WTC11 (cell line): ENCODE data around the gene WDFY3. TPM values are rescaled to one million over a fixed set of nuclear protein-coding genes. Genes with fewer than 3 reads are reported as not detected.

Experiments used
- ATAC-seq: fragments of 200-7000 bp; cut with Tn5 transposase; 2 replicates; pipeline ENCODE4 v1.10.0; 2021; ENCODE audit warnings: mild to moderate bottlenecking, moderate library complexity
- CTCF ChIA-PET: fragments of 300-600 bp; sonication (Branson Sonifier 250); formaldehyde crosslinking; loops from one replicate; lab custom pipeline; 2021; ENCODE audit warnings: antibody characterized with exemption; lab: Charles Lee
- POLR2A ChIA-PET: fragments of 350-600 bp; sonication (Branson Sonifier 250); formaldehyde crosslinking; loops from one replicate; lab custom pipeline; 2021; ENCODE audit warnings: antibody characterized with exemption; lab: Charles Lee
- DNase-seq: peaks from one replicate; pipeline ENCODE4 v3.0.0; 2021; ENCODE audit warnings: low spot score
- H3K27ac Mint-ChIP-seq: 2 replicates; pipeline ENCODE4 v1.8.0; 2021; ENCODE audit warnings: mixed read lengths
- H3K27me3 Mint-ChIP-seq: 2 replicates; pipeline ENCODE4 v1.8.0; 2021; ENCODE audit warnings: low read depth, mild to moderate bottlenecking, moderate library complexity, mixed read lengths
- H3K36me3 Mint-ChIP-seq: 2 replicates; pipeline ENCODE4 v1.8.0; 2021; ENCODE audit warnings: mixed read lengths
- H3K4me1 Mint-ChIP-seq: 2 replicates; pipeline ENCODE4 v1.8.0; 2022; ENCODE audit warnings: mixed read lengths
- H3K4me3 Mint-ChIP-seq: 2 replicates; pipeline ENCODE4 v1.8.0; 2021; ENCODE audit warnings: mild to moderate bottlenecking, moderate library complexity, mixed read lengths
- H3K9me3 Mint-ChIP-seq: 2 replicates; pipeline ENCODE4 v1.8.0; 2021; ENCODE audit warnings: mixed read lengths
- CBFB ChIP-seq: sonication (generic); formaldehyde crosslinking; IDR thresholded peaks from 2 replicates; pipeline ENCODE4 v1.8.1; 2022; ENCODE audit warnings: mild to moderate bottlenecking, low read depth, missing genetic modification reagents
- ELF4 ChIP-seq: sonication (generic); formaldehyde crosslinking; IDR thresholded peaks from 2 replicates; pipeline ENCODE4 v1.8.1; 2022; ENCODE audit warnings: low read depth, mild to moderate bottlenecking, moderate library complexity, missing genetic modification reagents
- EMX1 ChIP-seq: fragments of 250-450 bp; sonication (Bioruptor Pico); IDR thresholded peaks from 2 replicates; pipeline ENCODE4 v1.8.0; 2021; ENCODE audit warnings: mild to moderate bottlenecking
- FOXK1 ChIP-seq: sonication (generic); formaldehyde crosslinking; IDR thresholded peaks from 2 replicates; pipeline ENCODE4 v1.8.0; 2022; ENCODE audit warnings: mild to moderate bottlenecking, moderate library complexity, missing genetic modification reagents
- GRHL2 ChIP-seq: fragments of 250-450 bp; sonication (Bioruptor Pico); IDR thresholded peaks from 2 replicates; pipeline ENCODE4 v1.8.0; 2022; ENCODE audit warnings: mild to moderate bottlenecking, moderate library complexity; ENCODE audit not compliant: insufficient replicate concordance, severe bottlenecking
- HMGA2 ChIP-seq: fragments of 250-450 bp; sonication (Bioruptor Pico); IDR thresholded peaks from 2 replicates; pipeline ENCODE4 v1.4.0; 2021; ENCODE audit warnings: mild to moderate bottlenecking, moderate library complexity
- PRRX2 ChIP-seq: fragments of 250-450 bp; sonication (Bioruptor Pico); IDR thresholded peaks from 2 replicates; pipeline ENCODE4 v1.8.0; 2021; ENCODE audit warnings: mild to moderate bottlenecking
- SMAD4 ChIP-seq: sonication (generic); formaldehyde crosslinking; IDR thresholded peaks from 2 replicates; pipeline ENCODE4 v1.8.0; 2022; ENCODE audit warnings: mild to moderate bottlenecking, missing genetic modification reagents
- TP53 ChIP-seq: sonication (generic); formaldehyde crosslinking; IDR thresholded peaks from 2 replicates; pipeline ENCODE4 v1.8.1; 2023; ENCODE audit warnings: mild to moderate bottlenecking, missing genetic modification reagents
- ZNF263 ChIP-seq: sonication (generic); formaldehyde crosslinking; IDR thresholded peaks from 2 replicates; pipeline ENCODE4 v1.8.1; 2022; ENCODE audit warnings: low read depth, mild to moderate bottlenecking, moderate library complexity, missing genetic modification reagents
- total RNA-seq: library from RNA; stranded (reverse); gene quantifications from 3 replicates; pipeline ENCODE4 v1.2.3, GENCODE V29; 2021
- TF ChIP-seq, protein P1 (sequence below): fragments of 250-450 bp; sonication (Bioruptor Pico); IDR thresholded peaks from 2 replicates; pipeline ENCODE4 v2.1.2; 2022; ENCODE audit warnings: mild to moderate bottlenecking, moderate library complexity
- TF ChIP-seq, protein P2 (sequence below): fragments of 250-450 bp; sonication (Bioruptor Pico); IDR thresholded peaks from 2 replicates; pipeline ENCODE4 v1.8.0; 2021; ENCODE audit warnings: mild to moderate bottlenecking
- TF ChIP-seq, protein P3 (sequence below): fragments of 250-450 bp; sonication (Bioruptor Pico); IDR thresholded peaks from 2 replicates; pipeline ENCODE4 v1.9.0; 2021; ENCODE audit warnings: mild to moderate bottlenecking, borderline replicate concordance
- TF ChIP-seq, protein P4 (sequence below): sonication (generic); formaldehyde crosslinking; IDR thresholded peaks from 2 replicates; pipeline ENCODE4 v1.8.0; 2022; ENCODE audit warnings: mild to moderate bottlenecking, missing genetic modification reagents
- TF ChIP-seq, protein P5 (sequence below): sonication (generic); formaldehyde crosslinking; IDR thresholded peaks from 2 replicates; pipeline ENCODE4 v1.8.0; 2023; ENCODE audit warnings: missing genetic modification reagents
- TF ChIP-seq, protein P6 (sequence below): fragments of 200-600 bp; IDR thresholded peaks from 2 replicates; pipeline ENCODE4 v1.8.0; 2022; ENCODE audit warnings: antibody characterized with exemption

The WDFY3 gene
- total RNA-seq, 1 experiment from 2014 or later = 77.2 TPM

DNA sequence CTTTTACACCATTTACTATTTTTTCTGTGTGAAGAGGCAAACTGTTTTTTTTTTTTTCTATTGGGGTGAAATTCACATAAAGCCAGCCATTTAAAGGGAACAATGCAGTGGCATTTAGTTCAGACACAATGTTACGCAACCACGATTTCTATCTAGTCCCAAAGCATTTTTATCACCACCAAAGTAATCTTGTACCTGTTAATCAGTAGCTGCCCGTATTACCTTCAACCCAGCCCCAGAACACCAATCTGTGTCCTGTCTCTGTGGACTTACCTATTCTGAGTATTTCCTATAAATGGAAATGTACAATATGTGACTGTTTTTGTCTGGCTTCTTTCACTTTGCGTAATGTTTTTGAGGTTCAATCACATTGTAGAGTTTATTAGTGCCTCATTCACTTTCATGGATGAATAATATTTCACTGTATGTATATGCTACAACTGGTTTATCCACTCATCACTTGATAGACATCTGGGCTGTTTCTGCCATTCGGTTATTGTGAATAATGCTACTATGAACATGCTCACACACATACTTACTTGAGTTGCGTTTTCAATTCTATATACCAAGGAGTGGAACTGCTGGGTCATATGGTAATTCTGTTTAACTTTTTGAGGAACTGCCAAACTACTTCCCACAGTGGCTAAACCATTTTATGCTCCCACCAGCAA is 267.4 kb downstream of the WDFY3 start (continued):
- TF ChIP-seq TP53 (CRISPR knock-in tag) (no peak), CBFB (CRISPR knock-in tag) (no peak), ZNF263 (CRISPR knock-in tag) (no peak), PRRX2 (CRISPR knock-in tag) (no peak)
- TF ChIP-seq, protein P1, sequence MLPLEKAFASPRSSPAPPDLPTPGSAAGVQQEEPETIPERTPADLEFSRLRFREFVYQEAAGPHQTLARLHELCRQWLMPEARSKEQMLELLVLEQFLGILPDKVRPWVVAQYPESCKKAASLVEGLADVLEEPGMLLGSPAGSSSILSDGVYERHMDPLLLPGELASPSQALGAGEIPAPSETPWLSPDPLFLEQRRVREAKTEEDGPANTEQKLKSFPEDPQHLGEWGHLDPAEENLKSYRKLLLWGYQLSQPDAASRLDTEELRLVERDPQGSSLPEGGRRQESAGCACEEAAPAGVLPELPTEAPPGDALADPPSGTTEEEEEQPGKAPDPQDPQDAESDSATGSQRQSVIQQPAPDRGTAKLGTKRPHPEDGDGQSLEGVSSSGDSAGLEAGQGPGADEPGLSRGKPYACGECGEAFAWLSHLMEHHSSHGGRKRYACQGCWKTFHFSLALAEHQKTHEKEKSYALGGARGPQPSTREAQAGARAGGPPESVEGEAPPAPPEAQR (CRISPR knock-in tag) = no peak
- TF ChIP-seq, protein P2, sequence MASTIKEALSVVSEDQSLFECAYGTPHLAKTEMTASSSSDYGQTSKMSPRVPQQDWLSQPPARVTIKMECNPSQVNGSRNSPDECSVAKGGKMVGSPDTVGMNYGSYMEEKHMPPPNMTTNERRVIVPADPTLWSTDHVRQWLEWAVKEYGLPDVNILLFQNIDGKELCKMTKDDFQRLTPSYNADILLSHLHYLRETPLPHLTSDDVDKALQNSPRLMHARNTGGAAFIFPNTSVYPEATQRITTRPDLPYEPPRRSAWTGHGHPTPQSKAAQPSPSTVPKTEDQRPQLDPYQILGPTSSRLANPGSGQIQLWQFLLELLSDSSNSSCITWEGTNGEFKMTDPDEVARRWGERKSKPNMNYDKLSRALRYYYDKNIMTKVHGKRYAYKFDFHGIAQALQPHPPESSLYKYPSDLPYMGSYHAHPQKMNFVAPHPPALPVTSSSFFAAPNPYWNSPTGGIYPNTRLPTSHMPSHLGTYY (CRISPR knock-in tag) = no peak
- TF ChIP-seq, protein P3, sequence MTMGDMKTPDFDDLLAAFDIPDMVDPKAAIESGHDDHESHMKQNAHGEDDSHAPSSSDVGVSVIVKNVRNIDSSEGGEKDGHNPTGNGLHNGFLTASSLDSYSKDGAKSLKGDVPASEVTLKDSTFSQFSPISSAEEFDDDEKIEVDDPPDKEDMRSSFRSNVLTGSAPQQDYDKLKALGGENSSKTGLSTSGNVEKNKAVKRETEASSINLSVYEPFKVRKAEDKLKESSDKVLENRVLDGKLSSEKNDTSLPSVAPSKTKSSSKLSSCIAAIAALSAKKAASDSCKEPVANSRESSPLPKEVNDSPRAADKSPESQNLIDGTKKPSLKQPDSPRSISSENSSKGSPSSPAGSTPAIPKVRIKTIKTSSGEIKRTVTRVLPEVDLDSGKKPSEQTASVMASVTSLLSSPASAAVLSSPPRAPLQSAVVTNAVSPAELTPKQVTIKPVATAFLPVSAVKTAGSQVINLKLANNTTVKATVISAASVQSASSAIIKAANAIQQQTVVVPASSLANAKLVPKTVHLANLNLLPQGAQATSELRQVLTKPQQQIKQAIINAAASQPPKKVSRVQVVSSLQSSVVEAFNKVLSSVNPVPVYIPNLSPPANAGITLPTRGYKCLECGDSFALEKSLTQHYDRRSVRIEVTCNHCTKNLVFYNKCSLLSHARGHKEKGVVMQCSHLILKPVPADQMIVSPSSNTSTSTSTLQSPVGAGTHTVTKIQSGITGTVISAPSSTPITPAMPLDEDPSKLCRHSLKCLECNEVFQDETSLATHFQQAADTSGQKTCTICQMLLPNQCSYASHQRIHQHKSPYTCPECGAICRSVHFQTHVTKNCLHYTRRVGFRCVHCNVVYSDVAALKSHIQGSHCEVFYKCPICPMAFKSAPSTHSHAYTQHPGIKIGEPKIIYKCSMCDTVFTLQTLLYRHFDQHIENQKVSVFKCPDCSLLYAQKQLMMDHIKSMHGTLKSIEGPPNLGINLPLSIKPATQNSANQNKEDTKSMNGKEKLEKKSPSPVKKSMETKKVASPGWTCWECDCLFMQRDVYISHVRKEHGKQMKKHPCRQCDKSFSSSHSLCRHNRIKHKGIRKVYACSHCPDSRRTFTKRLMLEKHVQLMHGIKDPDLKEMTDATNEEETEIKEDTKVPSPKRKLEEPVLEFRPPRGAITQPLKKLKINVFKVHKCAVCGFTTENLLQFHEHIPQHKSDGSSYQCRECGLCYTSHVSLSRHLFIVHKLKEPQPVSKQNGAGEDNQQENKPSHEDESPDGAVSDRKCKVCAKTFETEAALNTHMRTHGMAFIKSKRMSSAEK (CRISPR knock-in tag) = no peak
- TF ChIP-seq, protein P4, sequence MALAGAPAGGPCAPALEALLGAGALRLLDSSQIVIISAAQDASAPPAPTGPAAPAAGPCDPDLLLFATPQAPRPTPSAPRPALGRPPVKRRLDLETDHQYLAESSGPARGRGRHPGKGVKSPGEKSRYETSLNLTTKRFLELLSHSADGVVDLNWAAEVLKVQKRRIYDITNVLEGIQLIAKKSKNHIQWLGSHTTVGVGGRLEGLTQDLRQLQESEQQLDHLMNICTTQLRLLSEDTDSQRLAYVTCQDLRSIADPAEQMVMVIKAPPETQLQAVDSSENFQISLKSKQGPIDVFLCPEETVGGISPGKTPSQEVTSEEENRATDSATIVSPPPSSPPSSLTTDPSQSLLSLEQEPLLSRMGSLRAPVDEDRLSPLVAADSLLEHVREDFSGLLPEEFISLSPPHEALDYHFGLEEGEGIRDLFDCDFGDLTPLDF (CRISPR knock-in tag) = no peak
- TF ChIP-seq, protein P5, sequence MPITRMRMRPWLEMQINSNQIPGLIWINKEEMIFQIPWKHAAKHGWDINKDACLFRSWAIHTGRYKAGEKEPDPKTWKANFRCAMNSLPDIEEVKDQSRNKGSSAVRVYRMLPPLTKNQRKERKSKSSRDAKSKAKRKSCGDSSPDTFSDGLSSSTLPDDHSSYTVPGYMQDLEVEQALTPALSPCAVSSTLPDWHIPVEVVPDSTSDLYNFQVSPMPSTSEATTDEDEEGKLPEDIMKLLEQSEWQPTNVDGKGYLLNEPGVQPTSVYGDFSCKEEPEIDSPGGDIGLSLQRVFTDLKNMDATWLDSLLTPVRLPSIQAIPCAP (CRISPR knock-in tag) = no peak

DNA sequence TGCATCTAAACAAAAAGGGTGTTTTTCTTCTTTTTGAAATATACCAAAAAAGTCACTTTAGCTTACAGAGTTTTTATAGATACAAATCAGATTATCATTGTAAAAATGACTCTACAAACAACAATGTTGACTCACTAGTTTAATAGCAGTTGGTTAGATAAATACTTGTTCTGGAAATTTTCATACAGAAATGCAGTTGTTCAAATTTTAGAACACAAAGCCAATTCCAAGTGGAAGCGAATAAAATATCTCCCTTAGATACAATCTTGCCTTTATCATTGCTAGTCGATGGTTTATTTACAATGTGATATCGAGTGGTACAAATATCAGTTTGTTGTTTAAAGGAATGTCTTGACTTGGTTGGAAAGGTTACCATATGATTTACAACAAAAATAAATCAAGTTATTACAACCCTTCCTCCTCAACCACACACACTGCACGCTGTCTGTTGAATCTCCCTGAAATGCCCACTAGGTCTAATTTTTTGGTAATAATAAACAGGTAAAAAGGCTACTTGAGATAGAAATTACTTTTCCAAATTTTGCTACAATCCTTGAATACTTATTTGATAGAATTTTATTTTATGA is 268.8 kb downstream of the WDFY3 start:
- Mint-ChIP-seq H3K27ac (no peak overlapping the region), H3K4me1 (no peaks in the 10 kb centered on the region), H3K4me3 (no peak overlapping the region), H3K36me3 (peaks cover 62% of the 10 kb centered on the region), H3K27me3 (no peaks in the 10 kb centered on the region), H3K9me3 (no peaks in the 10 kb centered on the region)
- CTCF ChIA-PET = no interaction called here
- DNase-seq = no peak
- POLR2A ChIA-PET = no interaction called here
- ATAC-seq = no peak
- TF ChIP-seq FOXK1 (CRISPR knock-in tag) = no peak
- TF ChIP-seq ELF4 = no peak
- TF ChIP-seq, protein P3 (CRISPR knock-in tag) = no peak
- no peak for TF ChIP-seq GRHL2 (CRISPR knock-in tag)
- no peak for TF ChIP-seq PRRX2 (CRISPR knock-in tag)
- TF ChIP-seq SMAD4 = no peak
- no peak for TF ChIP-seq HMGA2
- TF ChIP-seq, protein P6, sequence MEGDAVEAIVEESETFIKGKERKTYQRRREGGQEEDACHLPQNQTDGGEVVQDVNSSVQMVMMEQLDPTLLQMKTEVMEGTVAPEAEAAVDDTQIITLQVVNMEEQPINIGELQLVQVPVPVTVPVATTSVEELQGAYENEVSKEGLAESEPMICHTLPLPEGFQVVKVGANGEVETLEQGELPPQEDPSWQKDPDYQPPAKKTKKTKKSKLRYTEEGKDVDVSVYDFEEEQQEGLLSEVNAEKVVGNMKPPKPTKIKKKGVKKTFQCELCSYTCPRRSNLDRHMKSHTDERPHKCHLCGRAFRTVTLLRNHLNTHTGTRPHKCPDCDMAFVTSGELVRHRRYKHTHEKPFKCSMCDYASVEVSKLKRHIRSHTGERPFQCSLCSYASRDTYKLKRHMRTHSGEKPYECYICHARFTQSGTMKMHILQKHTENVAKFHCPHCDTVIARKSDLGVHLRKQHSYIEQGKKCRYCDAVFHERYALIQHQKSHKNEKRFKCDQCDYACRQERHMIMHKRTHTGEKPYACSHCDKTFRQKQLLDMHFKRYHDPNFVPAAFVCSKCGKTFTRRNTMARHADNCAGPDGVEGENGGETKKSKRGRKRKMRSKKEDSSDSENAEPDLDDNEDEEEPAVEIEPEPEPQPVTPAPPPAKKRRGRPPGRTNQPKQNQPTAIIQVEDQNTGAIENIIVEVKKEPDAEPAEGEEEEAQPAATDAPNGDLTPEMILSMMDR = no peak
- TF ChIP-seq, protein P1 (CRISPR knock-in tag) = no peak
- no peak for TF ChIP-seq EMX1 (CRISPR knock-in tag)
